ENCODE results near the gene SLC28A1. TPM values are rescaled to one million over a fixed set of nuclear protein-coding genes. Genes with fewer than 3 reads are reported as not detected.

The SLC28A1 gene
- total RNA-seq, 2 experiments from 2014 or later: not detected

DNA sequence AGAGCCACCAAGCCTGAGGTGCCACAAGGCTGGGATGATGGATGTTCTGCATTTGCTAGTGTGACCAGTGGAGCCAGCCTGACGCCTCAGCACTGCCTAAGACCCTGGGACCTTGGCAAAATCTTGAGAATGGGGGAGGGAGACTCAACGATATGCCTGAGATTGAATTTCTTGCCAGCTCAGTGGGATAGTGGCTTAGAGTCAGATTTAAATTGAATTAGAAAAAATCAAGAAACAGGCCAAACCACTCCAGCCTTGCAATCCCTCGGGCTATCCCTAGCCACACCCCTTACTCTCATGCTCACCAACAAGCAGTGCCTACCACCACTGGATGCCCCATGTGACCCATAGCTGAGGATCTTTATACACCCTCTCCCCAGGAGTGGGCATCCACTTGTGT is 78.5 kb downstream of the SLC28A1 start:
- no peaks in the 10 kb centered on the region for H3K36me3 Mint-ChIP-seq (ENCODE audit: low read depth)
- DNase-seq: no peak
- no peaks in the 10 kb centered on the region for H3K9me3 Mint-ChIP-seq
- H3K27ac Mint-ChIP-seq: no peak overlapping the region
- no peak overlapping the region for H3K4me3 Mint-ChIP-seq
- H3K27me3 Mint-ChIP-seq: peaks cover 12% of the 10 kb centered on the region
- H3K4me1 Mint-ChIP-seq: peaks cover 5% of the 10 kb centered on the region
- POLR2A ChIA-PET: no interaction called here
- CTCF ChIA-PET: no interaction called here

DNA sequence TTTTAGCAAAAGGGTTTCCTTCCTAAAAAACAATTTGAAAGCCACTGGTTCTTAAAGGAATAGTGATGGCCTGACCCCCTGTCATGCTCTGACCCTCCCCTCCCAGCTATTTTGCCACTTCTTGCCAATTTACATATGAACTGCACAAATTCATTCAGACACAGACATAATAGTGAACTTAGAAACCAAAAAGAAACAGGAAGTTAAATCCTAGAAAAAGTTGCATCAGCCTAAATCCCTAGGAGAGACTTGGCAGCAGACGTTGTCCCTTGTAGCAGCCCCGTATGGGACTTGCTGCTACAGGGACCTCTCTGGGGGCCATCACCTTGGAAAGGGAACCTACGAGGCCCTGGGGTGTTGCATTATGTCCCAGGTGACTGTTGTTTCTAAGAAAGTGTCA is 82.9 kb downstream of the SLC28A1 start:
- H3K27ac Mint-ChIP-seq: no peak overlapping the region
- peaks cover 2% of the 10 kb centered on the region for H3K9me3 Mint-ChIP-seq
- H3K4me1 Mint-ChIP-seq: no peaks in the 10 kb centered on the region
- POLR2A ChIA-PET: interaction anchor here (1.5 kb wide), 1 partner anchor 14 kb away, joined by 3 read pairs; no protein-coding TSS in a partner anchor
- DNase-seq: no peak
- no peaks in the 10 kb centered on the region for H3K36me3 Mint-ChIP-seq (ENCODE audit: low read depth)
- CTCF ChIA-PET: no interaction called here
- no peak overlapping the region for H3K4me3 Mint-ChIP-seq
- peaks cover 5% of the 10 kb centered on the region for H3K27me3 Mint-ChIP-seq

DNA sequence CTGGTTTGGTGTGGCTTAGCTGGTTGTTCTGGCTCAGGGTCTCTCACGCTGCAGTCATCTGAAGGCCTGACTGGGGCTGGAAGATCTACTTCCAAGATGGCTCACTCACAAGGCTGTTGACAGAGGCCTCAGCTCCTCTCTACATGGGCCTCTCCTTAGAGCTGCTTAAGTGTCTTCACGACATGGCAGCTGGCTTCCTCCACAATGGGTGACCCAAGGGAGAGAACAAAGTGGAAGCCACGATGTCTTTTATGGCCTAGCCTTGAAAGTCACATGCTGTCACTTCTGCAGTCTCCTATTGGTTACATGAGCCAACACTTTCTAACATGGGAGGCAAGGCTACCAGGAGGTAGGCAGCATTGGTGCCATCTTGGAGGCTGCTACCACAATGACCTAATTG is 83.8 kb downstream of the SLC28A1 start:
- CTCF ChIA-PET: no interaction called here
- no peak overlapping the region for H3K4me3 Mint-ChIP-seq
- POLR2A ChIA-PET: interaction anchor here (2.4 kb wide), 1 partner anchor 12 kb away, joined by 8 read pairs; the partner anchor contains the start of gene PDE8A
- H3K27ac Mint-ChIP-seq: peak overlapping the region; percentile 4
- H3K36me3 Mint-ChIP-seq (ENCODE audit: low read depth): no peaks in the 10 kb centered on the region
- peaks cover 5% of the 10 kb centered on the region for H3K27me3 Mint-ChIP-seq
- no peaks in the 10 kb centered on the region for H3K4me1 Mint-ChIP-seq
- H3K9me3 Mint-ChIP-seq: peaks cover 2% of the 10 kb centered on the region
- no peak for DNase-seq

DNA sequence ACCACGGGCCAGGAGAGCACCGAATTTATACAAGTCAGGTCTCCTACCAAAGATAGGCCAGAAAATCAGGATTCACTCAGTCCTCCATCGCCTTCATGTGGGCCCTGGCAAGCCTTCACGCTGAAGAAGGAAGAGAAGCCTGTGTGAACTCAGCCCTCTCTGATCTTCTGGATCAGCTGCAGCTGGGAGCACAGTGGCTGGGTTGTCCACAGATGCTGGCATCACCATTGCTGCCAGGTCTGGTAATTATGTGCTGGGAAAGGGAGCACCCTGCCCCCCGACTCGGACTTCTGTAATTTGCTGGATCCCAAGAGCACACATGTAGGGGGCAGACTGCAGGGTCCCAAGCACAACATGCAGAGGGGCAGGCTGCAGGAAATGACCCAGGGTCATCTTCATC is 84.8 kb downstream of the SLC28A1 start:
- no peak for DNase-seq
- H3K27me3 Mint-ChIP-seq: peaks cover 5% of the 10 kb centered on the region
- H3K4me3 Mint-ChIP-seq: no peak overlapping the region
- H3K36me3 Mint-ChIP-seq (ENCODE audit: low read depth): no peaks in the 10 kb centered on the region
- ChIA-PET POLR2A (interaction anchor here (2.4 kb wide), 1 partner anchor 12 kb away, joined by 8 read pairs; the partner anchor contains the start of gene PDE8A), CTCF (no interaction called here)
- H3K4me1 Mint-ChIP-seq: no peaks in the 10 kb centered on the region
- H3K27ac Mint-ChIP-seq: no peak overlapping the region
- peaks cover 2% of the 10 kb centered on the region for H3K9me3 Mint-ChIP-seq

DNA sequence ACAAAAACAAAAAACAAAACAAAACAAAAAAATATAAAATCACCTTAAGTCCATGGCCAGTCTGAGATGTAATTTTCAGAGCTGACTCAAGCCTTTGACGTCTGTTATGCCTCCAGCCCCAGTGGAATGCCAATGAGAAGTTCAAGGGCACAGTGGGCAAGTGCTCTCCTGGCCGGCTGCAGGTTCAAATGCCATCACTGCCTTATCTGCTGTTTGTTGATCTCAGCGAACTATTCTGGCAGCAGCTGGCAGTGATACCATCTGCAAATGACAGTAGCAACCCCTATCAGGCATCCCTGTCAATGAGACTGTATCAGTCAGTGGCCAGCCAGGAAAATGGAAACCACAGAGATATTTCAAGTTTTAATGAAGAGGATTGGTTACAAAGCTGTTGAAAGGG is 86.4 kb downstream of the SLC28A1 start:
- no peak overlapping the region for H3K27ac Mint-ChIP-seq
- no peaks in the 10 kb centered on the region for H3K4me1 Mint-ChIP-seq
- no peaks in the 10 kb centered on the region for H3K36me3 Mint-ChIP-seq (ENCODE audit: low read depth)
- ChIA-PET POLR2A (interaction anchor here (0.6 kb wide), 1 partner anchor 438 kb away, joined by 3 read pairs; no protein-coding TSS in a partner anchor), CTCF (no interaction called here)
- no peak overlapping the region for H3K4me3 Mint-ChIP-seq
- H3K27me3 Mint-ChIP-seq: peaks cover 7% of the 10 kb centered on the region
- no peak for DNase-seq
- H3K9me3 Mint-ChIP-seq: peaks cover 2% of the 10 kb centered on the region

DNA sequence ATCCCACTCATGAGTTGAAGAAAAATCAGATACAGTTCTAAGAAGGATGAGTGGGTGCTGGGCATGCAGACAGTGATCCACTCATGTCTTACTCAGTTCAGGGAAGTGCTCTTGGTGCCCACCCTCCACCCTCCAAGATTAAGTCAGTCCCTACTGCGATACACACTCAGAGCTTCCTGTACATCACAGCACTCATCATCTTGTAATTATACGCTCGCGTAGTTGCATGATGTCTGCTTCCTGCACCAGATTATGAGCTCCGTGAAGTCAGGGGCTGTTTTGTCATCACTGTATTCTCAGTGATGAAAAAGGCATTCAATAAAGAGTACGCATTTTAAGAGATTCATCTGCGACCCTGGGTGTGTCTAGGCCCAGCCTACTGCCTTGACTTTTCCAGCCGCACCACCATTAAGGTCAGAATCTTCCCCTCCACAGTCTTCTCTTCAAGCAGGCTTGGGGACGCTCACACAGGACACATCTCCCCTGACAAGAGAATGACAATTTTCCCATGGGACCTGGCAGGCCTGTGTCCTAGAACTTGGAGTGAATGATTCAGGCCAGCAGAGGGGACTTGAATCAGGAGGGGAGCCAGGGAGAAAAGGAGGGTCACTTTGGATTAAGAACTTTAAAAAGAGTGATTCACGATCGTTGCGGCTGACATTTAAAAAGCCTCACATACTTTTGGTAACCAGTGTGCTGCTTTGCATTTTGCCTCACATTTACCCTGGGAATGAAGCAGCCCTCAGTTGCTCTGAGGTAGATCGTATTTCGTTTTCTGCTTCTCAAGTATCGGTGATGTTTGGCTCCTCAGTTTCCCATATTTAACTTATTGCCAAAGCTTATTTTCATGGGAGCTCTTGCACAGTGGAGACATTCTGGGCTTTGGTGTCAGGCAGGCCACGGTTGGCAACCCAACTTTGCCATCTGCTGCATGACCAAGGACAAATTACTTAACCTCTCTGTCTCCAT is 89.3 kb downstream of the SLC28A1 start:
- no peak overlapping the region for H3K27ac Mint-ChIP-seq
- H3K9me3 Mint-ChIP-seq: no peaks in the 10 kb centered on the region
- H3K4me1 Mint-ChIP-seq: peaks cover 2% of the 10 kb centered on the region
- ChIA-PET CTCF (no interaction called here), POLR2A (no interaction called here)
- no peak overlapping the region for H3K4me3 Mint-ChIP-seq
- DNase-seq: no peak
- H3K36me3 Mint-ChIP-seq (ENCODE audit: low read depth): no peaks in the 10 kb centered on the region
- peaks cover 8% of the 10 kb centered on the region for H3K27me3 Mint-ChIP-seq

DNA sequence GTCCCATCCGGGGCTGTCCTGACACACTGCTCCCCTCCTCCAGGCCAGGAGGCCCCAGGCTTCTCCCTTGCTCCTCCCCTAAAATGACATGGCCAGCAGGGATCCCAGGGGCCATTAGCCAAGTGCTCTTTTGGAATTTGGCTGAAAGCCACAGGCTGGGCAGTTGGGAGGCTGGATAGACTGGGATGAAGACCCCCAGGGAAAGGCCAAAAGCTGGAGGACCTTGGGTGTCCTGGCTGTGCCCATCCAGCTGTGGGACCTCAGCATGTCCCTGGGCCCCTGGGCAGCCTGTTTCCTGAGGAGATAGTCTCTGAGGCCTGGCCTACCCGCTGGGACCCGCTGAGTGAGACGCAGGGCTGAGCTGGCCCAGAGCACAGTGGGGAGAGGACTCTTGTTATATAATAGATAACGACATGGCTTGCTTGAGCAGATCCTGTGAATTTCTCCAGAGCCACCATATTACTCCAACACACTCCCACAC is 91.4 kb downstream of the SLC28A1 start:
- Mint-ChIP-seq H3K36me3 (ENCODE audit: low read depth) (no peaks in the 10 kb centered on the region), H3K9me3 (no peaks in the 10 kb centered on the region), H3K4me1 (peaks cover 14% of the 10 kb centered on the region), H3K27ac (no peak overlapping the region), H3K27me3 (peaks cover 8% of the 10 kb centered on the region), H3K4me3 (no peak overlapping the region)
- no peak for DNase-seq
- POLR2A ChIA-PET: no interaction called here
- CTCF ChIA-PET: no interaction called here

DNA sequence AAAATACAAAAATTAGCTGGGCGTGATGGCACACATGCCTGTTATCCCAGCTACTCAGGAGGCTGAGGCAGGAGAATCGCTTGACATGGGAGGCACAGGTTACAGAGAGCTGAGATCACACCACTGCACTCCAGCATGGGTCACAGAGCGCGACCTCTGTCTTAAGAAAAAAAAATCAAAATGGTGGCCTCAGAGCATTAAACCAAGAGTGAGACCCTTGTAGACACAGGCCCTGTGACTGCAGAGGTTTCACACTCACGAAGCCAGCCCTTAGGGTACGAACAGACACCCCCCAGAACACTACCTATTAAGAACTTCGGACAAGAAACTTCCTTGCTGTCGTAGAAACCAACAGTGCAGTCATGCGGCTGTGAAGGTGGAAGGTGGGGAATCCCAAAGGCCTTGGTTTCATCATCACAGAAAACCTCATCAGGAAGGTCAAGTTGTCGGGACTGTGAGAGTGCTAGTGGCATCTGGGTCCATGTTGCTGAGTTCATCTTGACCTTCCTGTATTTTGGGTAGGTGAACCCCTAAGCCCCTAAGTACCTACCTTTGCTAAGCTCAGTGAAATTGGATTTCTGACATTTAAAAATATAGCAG is 92.4 kb downstream of the SLC28A1 start:
- no peaks in the 10 kb centered on the region for H3K36me3 Mint-ChIP-seq (ENCODE audit: low read depth)
- DNase-seq: no peak
- POLR2A ChIA-PET: no interaction called here
- no peaks in the 10 kb centered on the region for H3K9me3 Mint-ChIP-seq
- CTCF ChIA-PET: no interaction called here
- H3K4me1 Mint-ChIP-seq: peaks cover 14% of the 10 kb centered on the region
- H3K4me3 Mint-ChIP-seq: no peak overlapping the region
- peaks cover 6% of the 10 kb centered on the region for H3K27me3 Mint-ChIP-seq
- no peak overlapping the region for H3K27ac Mint-ChIP-seq

DNA sequence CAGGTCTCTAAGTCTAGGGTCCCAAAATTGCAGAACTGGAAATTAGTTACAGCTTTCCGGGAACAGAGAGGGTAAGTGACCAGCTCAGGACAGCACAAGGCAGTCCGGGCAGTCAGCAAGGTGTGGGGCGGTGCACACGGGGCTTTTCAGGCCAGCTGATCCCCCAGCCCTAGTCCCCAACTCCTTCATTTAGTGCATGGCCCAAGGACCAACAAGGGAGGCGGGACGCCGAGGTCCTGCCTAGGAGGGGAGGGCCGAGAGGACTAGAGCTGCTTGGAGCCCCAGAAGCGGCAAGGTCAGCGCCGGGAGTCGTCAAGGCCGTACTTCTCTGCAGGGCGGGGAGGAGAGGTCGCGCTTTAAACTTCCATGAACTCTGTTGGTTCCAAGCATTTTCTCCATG is 95.2 kb downstream of the SLC28A1 start:
- POLR2A ChIA-PET: interaction anchor here (1.5 to 2.9 kb wide), 4 partner anchors 9 to 348 kb away, joined by 3 to 20 read pairs (median 7); no protein-coding TSS in a partner anchor
- Mint-ChIP-seq H3K27me3 (peaks cover 5% of the 10 kb centered on the region), H3K27ac (peak overlapping the region; percentile 94), H3K9me3 (no peaks in the 10 kb centered on the region), H3K36me3 (ENCODE audit: low read depth) (peaks cover 3% of the 10 kb centered on the region), H3K4me1 (peaks cover 36% of the 10 kb centered on the region), H3K4me3 (peak overlapping the region; percentile 88)
- no peak for DNase-seq
- CTCF ChIA-PET: interaction anchor here (1.2 kb wide), 1 partner anchor 10 kb away, joined by 3 read pairs; no protein-coding TSS in a partner anchor

DNA sequence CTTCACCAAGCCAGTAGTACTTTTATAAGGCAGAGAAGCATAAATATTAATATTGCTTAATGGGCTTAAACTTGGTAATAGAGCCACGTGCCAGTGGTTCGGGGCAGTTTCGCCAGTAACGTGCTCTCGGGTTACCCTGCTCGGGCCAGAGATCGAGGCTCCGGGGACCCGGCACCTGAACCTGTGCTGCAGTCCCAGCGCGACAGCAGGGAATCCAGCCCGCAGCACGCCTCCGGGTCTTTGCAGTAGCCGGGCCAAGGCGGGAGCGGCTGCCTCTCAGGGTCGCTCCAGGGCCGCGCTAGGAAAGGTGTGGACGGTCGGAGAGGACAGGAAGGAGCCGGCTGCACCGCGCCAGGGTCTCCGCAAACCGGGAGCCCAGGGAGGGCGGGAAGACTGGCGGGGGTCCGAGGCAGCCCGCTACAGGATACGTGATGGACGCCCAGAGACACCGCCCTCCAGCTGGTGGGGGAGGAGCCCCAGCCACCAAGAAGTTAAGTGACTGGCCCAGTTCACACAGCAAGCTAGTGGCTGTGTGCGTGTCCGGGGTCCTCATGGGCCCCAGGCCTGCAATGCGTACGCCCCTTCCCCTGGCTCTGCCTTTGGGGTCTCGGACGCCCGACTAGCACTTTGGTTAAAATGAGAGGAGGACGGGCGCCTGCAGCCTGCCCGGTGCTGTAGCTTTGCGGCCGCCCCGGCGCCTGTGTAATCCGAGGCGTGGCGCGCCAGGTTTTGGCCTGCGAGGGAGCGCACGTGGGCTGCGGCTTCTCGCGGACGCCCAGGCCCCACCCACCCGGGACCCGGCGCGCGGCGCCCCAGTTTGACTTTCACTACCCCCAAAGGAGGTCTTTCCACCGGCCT is 96.0 kb downstream of the SLC28A1 start:
- H3K27me3 Mint-ChIP-seq: peaks cover 5% of the 10 kb centered on the region

DNA sequence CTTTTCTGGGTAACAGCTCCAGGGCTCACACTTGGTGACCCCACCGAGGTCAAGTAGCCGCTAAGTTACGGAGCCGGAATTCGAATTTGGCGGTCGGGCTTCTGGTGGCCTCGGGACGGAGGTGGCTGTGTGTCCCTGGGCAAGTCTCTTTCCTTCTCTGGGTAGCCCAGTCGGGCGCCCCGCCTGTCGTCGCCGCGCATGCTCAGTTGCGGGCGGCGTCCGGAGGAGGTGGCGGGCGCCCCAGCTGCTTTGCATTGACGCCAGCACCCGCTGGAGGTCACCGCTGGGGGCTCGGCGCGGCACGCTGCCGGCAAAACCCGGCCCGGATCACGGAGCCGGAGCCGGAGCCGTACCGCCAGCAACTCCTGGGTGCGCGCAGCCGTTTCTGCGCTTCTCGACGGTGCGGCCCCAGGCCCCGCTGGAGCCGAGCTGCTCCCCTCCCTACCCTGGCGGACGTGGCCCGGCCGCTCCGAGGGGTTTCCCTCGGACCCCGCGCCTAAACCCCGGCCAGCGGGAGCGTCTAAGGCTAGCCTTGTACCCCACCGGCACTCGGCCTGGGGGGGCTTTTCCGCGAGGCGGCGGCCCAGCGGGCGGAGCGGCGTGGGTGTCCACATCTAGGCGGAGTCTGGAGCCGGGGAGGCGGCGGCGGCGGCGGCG is 96.7 kb downstream of the SLC28A1 start:
- ChIA-PET POLR2A (interaction anchor here (0.6 to 2.9 kb wide), 21 partner anchors 8 to 410 kb away, joined by 3 to 20 read pairs (median 3); no protein-coding TSS in a partner anchor), CTCF (interaction anchor here (0.8 to 1.8 kb wide), 9 partner anchors 8 to 410 kb away, joined by 3 to 6 read pairs (median 3); no protein-coding TSS in a partner anchor)
- Mint-ChIP-seq H3K36me3 (ENCODE audit: low read depth) (peaks cover 5% of the 10 kb centered on the region), H3K4me1 (peaks cover 48% of the 10 kb centered on the region), H3K9me3 (no peaks in the 10 kb centered on the region), H3K27ac (peak overlapping the region; percentile 94), H3K4me3 (peak overlapping the region; percentile 88), H3K27me3 (peaks cover 5% of the 10 kb centered on the region)
- peak; percentile 97 for DNase-seq

More for the DNA sequence above, 96.0 kb downstream of the SLC28A1 start:
- CTCF ChIA-PET: interaction anchor here (0.8 to 1.8 kb wide), 9 partner anchors 9 to 410 kb away, joined by 3 to 6 read pairs (median 3); no protein-coding TSS in a partner anchor
- H3K36me3 Mint-ChIP-seq (ENCODE audit: low read depth): peaks cover 3% of the 10 kb centered on the region
- peak overlapping the region; percentile 94 for H3K27ac Mint-ChIP-seq
- no peaks in the 10 kb centered on the region for H3K9me3 Mint-ChIP-seq
- POLR2A ChIA-PET: interaction anchor here (0.6 to 2.9 kb wide), 20 partner anchors 8 to 410 kb away, joined by 3 to 20 read pairs (median 3); no protein-coding TSS in a partner anchor
- DNase-seq: peak; percentile 89
- H3K4me3 Mint-ChIP-seq: peak overlapping the region; percentile 88
- H3K4me1 Mint-ChIP-seq: peaks cover 44% of the 10 kb centered on the region

Measured in activated CD4-positive, alpha-beta memory T cell treated with anti-CD3 and anti-CD28 coated beads, Interleukin-2, amount 10 ng/mL, durations not matched to agents 7 days and 5 days (primary cell).